ENCODE data around the gene CPNE7.

DNA sequence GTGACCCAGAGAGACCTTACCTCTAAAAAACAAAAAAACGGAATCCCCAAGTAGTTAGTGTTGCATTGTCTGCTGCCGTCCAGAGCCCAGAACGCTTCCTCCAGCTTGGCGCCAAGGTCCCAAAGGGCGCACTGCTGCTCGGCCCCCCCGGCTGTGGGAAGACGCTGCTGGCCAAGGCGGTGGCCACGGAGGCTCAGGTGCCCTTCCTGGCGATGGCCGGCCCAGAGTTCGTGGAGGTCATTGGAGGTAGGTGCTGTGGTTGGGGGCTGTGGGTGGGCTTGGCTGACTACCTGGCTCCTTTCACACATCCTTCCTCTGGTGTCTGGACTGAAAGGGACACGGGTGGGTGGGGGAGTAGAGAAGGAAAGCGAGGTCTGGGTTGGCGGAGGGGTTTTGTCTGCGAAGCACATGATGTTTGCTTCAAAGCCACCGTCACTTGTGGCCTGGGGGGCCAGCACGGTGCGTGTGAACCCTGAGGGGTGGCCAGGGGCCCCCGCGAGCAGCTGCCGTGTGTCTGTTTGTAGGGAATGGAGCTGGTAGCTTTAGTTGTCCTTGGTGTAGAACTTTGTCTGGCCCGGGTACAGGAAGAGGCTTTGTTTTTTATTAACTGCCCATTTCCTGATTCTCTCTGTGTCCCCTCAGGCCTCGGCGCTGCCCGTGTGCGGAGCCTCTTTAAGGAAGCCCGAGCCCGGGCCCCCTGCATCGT lies 43.6 kb upstream of the CPNE7 start:
- TF ChIP-seq, protein P1, sequence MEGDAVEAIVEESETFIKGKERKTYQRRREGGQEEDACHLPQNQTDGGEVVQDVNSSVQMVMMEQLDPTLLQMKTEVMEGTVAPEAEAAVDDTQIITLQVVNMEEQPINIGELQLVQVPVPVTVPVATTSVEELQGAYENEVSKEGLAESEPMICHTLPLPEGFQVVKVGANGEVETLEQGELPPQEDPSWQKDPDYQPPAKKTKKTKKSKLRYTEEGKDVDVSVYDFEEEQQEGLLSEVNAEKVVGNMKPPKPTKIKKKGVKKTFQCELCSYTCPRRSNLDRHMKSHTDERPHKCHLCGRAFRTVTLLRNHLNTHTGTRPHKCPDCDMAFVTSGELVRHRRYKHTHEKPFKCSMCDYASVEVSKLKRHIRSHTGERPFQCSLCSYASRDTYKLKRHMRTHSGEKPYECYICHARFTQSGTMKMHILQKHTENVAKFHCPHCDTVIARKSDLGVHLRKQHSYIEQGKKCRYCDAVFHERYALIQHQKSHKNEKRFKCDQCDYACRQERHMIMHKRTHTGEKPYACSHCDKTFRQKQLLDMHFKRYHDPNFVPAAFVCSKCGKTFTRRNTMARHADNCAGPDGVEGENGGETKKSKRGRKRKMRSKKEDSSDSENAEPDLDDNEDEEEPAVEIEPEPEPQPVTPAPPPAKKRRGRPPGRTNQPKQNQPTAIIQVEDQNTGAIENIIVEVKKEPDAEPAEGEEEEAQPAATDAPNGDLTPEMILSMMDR (IDR thresholded peaks at IDR 0.05; ENCODE audit: insufficient read depth, low read length), result no peak
- TF ChIP-seq POLR2AphosphoS5 (IDR thresholded peaks at IDR 0.05; ENCODE audit: low read depth) (no peak), GABPA (IDR thresholded peaks at IDR 0.05; ENCODE audit: low read depth) (no peak)
- TF ChIP-seq, protein P2, sequence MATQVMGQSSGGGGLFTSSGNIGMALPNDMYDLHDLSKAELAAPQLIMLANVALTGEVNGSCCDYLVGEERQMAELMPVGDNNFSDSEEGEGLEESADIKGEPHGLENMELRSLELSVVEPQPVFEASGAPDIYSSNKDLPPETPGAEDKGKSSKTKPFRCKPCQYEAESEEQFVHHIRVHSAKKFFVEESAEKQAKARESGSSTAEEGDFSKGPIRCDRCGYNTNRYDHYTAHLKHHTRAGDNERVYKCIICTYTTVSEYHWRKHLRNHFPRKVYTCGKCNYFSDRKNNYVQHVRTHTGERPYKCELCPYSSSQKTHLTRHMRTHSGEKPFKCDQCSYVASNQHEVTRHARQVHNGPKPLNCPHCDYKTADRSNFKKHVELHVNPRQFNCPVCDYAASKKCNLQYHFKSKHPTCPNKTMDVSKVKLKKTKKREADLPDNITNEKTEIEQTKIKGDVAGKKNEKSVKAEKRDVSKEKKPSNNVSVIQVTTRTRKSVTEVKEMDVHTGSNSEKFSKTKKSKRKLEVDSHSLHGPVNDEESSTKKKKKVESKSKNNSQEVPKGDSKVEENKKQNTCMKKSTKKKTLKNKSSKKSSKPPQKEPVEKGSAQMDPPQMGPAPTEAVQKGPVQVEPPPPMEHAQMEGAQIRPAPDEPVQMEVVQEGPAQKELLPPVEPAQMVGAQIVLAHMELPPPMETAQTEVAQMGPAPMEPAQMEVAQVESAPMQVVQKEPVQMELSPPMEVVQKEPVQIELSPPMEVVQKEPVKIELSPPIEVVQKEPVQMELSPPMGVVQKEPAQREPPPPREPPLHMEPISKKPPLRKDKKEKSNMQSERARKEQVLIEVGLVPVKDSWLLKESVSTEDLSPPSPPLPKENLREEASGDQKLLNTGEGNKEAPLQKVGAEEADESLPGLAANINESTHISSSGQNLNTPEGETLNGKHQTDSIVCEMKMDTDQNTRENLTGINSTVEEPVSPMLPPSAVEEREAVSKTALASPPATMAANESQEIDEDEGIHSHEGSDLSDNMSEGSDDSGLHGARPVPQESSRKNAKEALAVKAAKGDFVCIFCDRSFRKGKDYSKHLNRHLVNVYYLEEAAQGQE (IDR thresholded peaks at IDR 0.05; ENCODE audit: insufficient replicate concordance, low read depth), result no peak
